Activated CD4-positive, alpha-beta T cell treated with anti-CD3 and anti-CD28 coated beads, Interleukin-2, amount 50 U/mL, for 24 hours (primary cell): ENCODE measurements around the gene AGBL5.
A peak's percentile ranks its signal among the peaks of the same experiment; 100 is the strongest.
"Not testable (repeated sequence)": the region's sequence is repeated elsewhere in the genome, so short reads cannot be mapped to it uniquely, and the experiment has no call there.

Source experiments
- DNase-seq, 2 donors: peaks; one replicate each; pipeline ENCODE4 v3.0.0-alpha.2; 2020; ENCODE audit warnings: low read depth in 1 of 2, low spot score in 1 of 2

The AGBL5 gene

GRCh38 chr2:27051902-27052645 lies 606 bp downstream of the AGBL5 start:
- no peak for DNase-seq

- no peak for DNase-seq
Observed at GRCh38 chr2:27053321-27053720, 1.9 kb downstream of the AGBL5 start.

- no peak for DNase-seq
Observed at GRCh38 chr2:27053776-27054175, 2.3 kb downstream of the AGBL5 start.

- no peak for DNase-seq
Observed at GRCh38 chr2:27054721-27055120, 3.3 kb downstream of the AGBL5 start.

- no peak for DNase-seq
Observed at GRCh38 chr2:27057184-27057583, 5.7 kb downstream of the AGBL5 start.

GRCh38 chr2:27058210-27058609 lies 6.7 kb downstream of the AGBL5 start:
- DNase-seq = no peak

- no peak for DNase-seq
Observed at GRCh38 chr2:27059141-27059820, 7.8 kb downstream of the AGBL5 start.

- DNase-seq = no peak
Observed at GRCh38 chr2:27060323-27060722, 8.9 kb downstream of the AGBL5 start.

GRCh38 chr2:27065128-27065527 lies 13.7 kb downstream of the AGBL5 start:
- no peak for DNase-seq

- no peak for DNase-seq
Observed at GRCh38 chr2:27067385-27067784, 15.9 kb downstream of the AGBL5 start.

- DNase-seq = no peak
Observed at GRCh38 chr2:27069436-27069835, 18.0 kb downstream of the AGBL5 start.

GRCh38 chr2:27069961-27070618 lies 18.6 kb downstream of the AGBL5 start:
- no peak for DNase-seq

GRCh38 chr2:27070653-27071276 lies 19.3 kb downstream of the AGBL5 start:
- no peak for DNase-seq

- peak; percentile 80 to 81 for DNase-seq
Observed at GRCh38 chr2:27071277-27071989, 20.0 kb downstream of the AGBL5 start, which contains the start of gene OST4. Gene OST4 (minus strand): TSS chr2:27071654.

- DNase-seq = no peak
Observed at GRCh38 chr2:27071990-27072830, 20.7 kb downstream of the AGBL5 start.

- no peak for DNase-seq
Observed at GRCh38 chr2:27072920-27073319, 21.5 kb downstream of the AGBL5 start.

- DNase-seq = no peak
Observed at GRCh38 chr2:27073782-27074181, 22.3 kb downstream of the AGBL5 start.

GRCh38 chr2:27074738-27075565 lies 23.5 kb downstream of the AGBL5 start:
- DNase-seq = peak in 1 of 2 donors; percentile 22

- not testable (repeated sequence) for DNase-seq
Observed at GRCh38 chr2:27075566-27075871, 24.1 kb downstream of the AGBL5 start.
